Measurements from ENCODE around the gene PSMA7. TPM values are rescaled to one million over a fixed set of nuclear protein-coding genes. Genes with fewer than 3 reads are reported as not detected.

PSMA7 gene
- total RNA-seq, 1 donor from 2014 or later: 209 TPM

GRCh38 chr20:62133051-62133845 lies 9.9 kb downstream of the PSMA7 start:
- no peak for TF ChIP-seq CTCF (IDR thresholded peaks at IDR 0.05)
- peak; percentile 79 for DNase-seq
- intact Hi-C loops (cut with DNase I): loop anchor here (10.0 kb wide), 1 partner anchor 108 kb away; no protein-coding TSS in a partner anchor

GRCh38 chr20:62132421-62132820 lies 10.8 kb downstream of the PSMA7 start:
- peaks cover 21% of the 10 kb centered on the region for H3K4me1 ChIP-seq
- intact Hi-C loops (cut with DNase I): loop anchor here (10.0 kb wide), 1 partner anchor 108 kb away; no protein-coding TSS in a partner anchor
- H3K4me3 ChIP-seq: peak overlapping the region; percentile 8
- H3K27ac ChIP-seq: peak overlapping the region; percentile 80
- DNase-seq (no peak), ATAC-seq (peak; percentile 61)
- H3K36me3 ChIP-seq: peaks cover 100% of the 10 kb centered on the region
- H3K9me3 ChIP-seq: no peaks in the 10 kb centered on the region
- no peaks in the 10 kb centered on the region for H3K27me3 ChIP-seq
- no peak for TF ChIP-seq CTCF (IDR thresholded peaks at IDR 0.05)

More at GRCh38 chr20:62133051-62133845, 9.9 kb downstream of the PSMA7 start:
- Histone ChIP-seq H3K9me3 (no peaks in the 10 kb centered on the region), H3K27me3 (no peaks in the 10 kb centered on the region), H3K36me3 (peaks cover 100% of the 10 kb centered on the region), H3K4me1 (peaks cover 21% of the 10 kb centered on the region), H3K27ac (peak overlapping the region; percentile 80), H3K4me3 (peak overlapping the region; percentile 8)
- peak; percentile 77 for ATAC-seq

- Histone ChIP-seq H3K27me3 (no peaks in the 10 kb centered on the region), H3K9me3 (no peaks in the 10 kb centered on the region), H3K27ac (peak overlapping the region; percentile 80), H3K36me3 (peaks cover 100% of the 10 kb centered on the region), H3K4me3 (no peak overlapping the region), H3K4me1 (peaks cover 21% of the 10 kb centered on the region)
- ATAC-seq (no peak), DNase-seq (no peak)
- TF ChIP-seq CTCF (IDR thresholded peaks at IDR 0.05): no peak
- intact Hi-C loops (cut with DNase I): loop anchor here (10.0 kb wide), 1 partner anchor 107 kb away; no protein-coding TSS in a partner anchor
Observed at GRCh38 chr20:62131560-62132320, 11.5 kb downstream of the PSMA7 start.

GRCh38 chr20:62129731-62130531 lies 13.3 kb downstream of the PSMA7 start:
- no peak for DNase-seq
- peaks cover 21% of the 10 kb centered on the region for H3K4me1 ChIP-seq
- H3K4me3 ChIP-seq: no peak overlapping the region
- H3K27me3 ChIP-seq: no peaks in the 10 kb centered on the region
- ATAC-seq: no peak
- TF ChIP-seq CTCF (IDR thresholded peaks at IDR 0.05): no peak
- H3K9me3 ChIP-seq: no peaks in the 10 kb centered on the region
- H3K27ac ChIP-seq: no peak overlapping the region
- H3K36me3 ChIP-seq: peaks cover 100% of the 10 kb centered on the region
- intact Hi-C loops (cut with DNase I): loop anchor here (10.0 kb wide), 1 partner anchor 105 kb away; no protein-coding TSS in a partner anchor

GRCh38 chr20:62128502-62128901 lies 14.7 kb downstream of the PSMA7 start:
- ATAC-seq: no peak
- H3K36me3 ChIP-seq: peaks cover 92% of the 10 kb centered on the region

More at GRCh38 chr20:62128502-62128901, 14.7 kb downstream of the PSMA7 start:
- Histone ChIP-seq H3K27ac (no peak overlapping the region), H3K4me3 (no peak overlapping the region), H3K4me1 (peaks cover 19% of the 10 kb centered on the region), H3K9me3 (no peaks in the 10 kb centered on the region), H3K27me3 (no peaks in the 10 kb centered on the region)
- no peak for DNase-seq
- intact Hi-C loops (cut with DNase I): no loop called here
- no peak for TF ChIP-seq CTCF (IDR thresholded peaks at IDR 0.05)

Data from upper lobe of right lung (tissue), 1 donor.